ENCODE results near the gene PHC2.

PHC2 gene

DNA sequence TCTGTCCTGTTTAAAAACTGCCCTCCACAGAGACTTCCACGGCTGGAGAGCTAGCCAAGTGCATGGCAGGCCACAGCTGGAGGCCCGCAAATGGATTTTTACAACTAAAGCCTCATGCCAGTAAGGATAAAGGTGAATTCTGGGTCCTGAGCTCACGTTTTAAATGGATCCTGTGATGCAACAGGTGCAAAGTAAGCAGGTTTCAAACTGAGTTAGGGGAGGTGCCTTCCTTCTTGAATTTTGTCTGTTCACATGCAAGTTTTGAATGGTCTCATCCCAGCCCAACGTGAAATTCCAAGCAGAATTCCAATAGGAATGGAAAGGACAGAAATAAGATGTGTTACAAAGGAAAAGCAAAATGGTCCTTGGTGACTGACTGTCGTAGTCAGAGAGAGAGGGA lies 73.8 kb downstream of the PHC2 start:
- TF ChIP-seq, protein P1, sequence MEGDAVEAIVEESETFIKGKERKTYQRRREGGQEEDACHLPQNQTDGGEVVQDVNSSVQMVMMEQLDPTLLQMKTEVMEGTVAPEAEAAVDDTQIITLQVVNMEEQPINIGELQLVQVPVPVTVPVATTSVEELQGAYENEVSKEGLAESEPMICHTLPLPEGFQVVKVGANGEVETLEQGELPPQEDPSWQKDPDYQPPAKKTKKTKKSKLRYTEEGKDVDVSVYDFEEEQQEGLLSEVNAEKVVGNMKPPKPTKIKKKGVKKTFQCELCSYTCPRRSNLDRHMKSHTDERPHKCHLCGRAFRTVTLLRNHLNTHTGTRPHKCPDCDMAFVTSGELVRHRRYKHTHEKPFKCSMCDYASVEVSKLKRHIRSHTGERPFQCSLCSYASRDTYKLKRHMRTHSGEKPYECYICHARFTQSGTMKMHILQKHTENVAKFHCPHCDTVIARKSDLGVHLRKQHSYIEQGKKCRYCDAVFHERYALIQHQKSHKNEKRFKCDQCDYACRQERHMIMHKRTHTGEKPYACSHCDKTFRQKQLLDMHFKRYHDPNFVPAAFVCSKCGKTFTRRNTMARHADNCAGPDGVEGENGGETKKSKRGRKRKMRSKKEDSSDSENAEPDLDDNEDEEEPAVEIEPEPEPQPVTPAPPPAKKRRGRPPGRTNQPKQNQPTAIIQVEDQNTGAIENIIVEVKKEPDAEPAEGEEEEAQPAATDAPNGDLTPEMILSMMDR (IDR thresholded peaks at IDR 0.05; ENCODE audit: insufficient read depth, low read depth, low read length, missing control alignments): no peak
- H3K4me3 ChIP-seq (ENCODE audit: low read depth, low read length): no peak overlapping the region
- DNase-seq (ENCODE audit: low read depth): no peak

DNA sequence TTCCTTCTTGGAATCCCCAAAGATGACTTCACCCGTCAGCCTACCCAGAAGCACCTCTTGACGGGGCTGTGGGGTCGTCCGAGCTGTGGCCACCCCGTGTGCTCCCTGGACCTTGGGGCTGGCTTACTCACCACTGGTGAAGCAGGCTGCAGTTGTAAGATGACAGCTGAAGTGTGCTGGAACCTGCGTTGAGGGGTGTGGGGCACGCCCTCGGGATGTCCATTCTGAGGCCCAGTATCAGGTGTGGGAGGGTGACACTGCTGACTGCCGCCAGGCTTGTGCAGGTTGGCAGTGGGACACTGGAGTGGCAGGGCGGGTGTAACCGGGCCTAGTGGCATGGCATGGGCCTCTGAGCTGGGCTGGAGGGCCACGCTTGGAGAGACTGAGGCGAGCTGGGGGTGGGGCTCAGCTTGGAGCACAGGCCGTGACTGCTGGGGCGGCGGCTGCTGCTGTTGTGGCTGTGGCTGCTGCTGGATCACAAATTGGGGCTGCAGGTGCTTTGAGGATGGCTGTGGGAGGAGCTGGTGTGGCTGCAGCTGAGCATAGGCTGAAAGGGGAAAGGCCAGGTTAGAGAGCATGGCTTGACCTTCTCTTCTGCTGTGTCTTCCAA lies 76.1 kb downstream of the PHC2 start:
- TF ChIP-seq, protein P1 (IDR thresholded peaks at IDR 0.05; ENCODE audit: insufficient read depth, low read depth, low read length, missing control alignments): no peak
- DNase-seq (ENCODE audit: low read depth): no peak
- no peak overlapping the region for H3K4me3 ChIP-seq (ENCODE audit: low read depth, low read length)

DNA sequence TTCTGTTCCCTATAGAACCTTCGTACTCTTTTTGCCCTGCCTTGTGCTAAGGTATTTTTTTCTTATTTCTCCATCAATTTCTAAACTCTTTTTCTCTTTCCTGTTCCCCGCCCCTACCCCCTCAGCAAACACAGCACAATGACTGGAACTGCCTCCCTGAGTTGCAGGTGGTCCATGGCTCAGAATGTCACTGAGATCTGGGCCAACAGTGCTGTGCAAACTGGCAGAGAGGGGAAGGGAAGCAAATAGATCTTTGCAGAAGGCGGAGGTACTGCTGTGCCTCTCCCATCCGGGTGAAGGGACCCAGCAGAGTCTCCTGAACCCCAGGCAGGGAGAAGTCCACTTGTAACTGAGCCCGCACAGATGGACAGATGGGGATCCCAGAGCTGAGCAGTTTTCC lies 77.4 kb downstream of the PHC2 start:
- no peak overlapping the region for H3K4me3 ChIP-seq (ENCODE audit: low read depth, low read length)
- TF ChIP-seq, protein P1 (IDR thresholded peaks at IDR 0.05; ENCODE audit: insufficient read depth, low read depth, low read length, missing control alignments): no peak
- no peak for DNase-seq (ENCODE audit: low read depth)

DNA sequence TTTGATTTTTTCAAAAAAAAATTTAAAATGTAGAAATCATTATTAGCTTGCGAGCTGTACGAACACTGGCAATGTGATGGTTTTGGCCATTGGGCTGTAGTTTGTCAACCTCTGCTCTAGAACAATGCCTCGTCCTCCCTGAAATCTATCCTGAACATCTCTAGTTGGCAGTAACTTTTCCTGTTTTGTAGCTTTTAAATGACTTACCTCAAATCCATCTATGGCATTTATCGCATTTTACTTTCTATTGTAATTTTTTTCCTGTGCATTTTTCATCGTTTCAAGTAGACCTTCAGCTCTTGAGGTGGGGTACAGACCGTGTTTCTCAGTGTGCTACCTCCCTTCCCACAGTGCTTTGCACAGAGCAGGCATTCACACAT lies 79.6 kb downstream of the PHC2 start:
- DNase-seq (ENCODE audit: low read depth): no peak
- H3K4me3 ChIP-seq (ENCODE audit: low read depth, low read length): no peak overlapping the region
- TF ChIP-seq, protein P1 (IDR thresholded peaks at IDR 0.05; ENCODE audit: insufficient read depth, low read depth, low read length, missing control alignments): no peak

DNA sequence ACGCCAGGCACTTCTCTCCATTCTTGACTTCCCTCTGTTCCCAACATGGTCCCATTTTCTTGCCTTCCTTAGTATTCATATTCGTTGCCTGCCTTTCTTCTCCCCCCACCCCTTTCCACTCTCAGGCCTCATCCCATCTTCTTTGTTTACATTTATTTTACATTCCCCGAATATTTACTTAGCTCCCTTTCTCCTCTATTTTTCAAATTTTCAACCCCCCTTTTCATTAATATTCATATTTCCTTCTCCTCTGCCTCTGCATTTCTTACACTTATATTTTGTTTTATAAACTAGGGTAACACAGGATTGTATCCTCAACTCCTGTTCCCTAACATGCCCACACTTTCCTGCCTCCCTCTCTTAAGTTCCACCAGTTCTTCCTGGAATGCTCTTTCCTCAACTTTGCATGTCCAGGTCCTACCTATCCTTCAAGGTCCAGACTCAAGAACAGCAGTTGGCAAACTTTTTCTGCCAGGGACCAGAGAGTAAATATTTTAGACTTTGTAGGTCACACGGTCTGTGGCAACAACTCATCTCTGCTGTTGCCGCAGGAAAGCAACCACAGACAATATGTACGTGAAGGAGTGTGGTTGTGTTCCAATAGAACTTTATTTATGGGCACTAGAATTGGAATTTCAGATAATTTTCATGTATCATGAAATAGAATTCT lies 80.1 kb downstream of the PHC2 start:
- TF ChIP-seq, protein P1 (IDR thresholded peaks at IDR 0.05; ENCODE audit: insufficient read depth, low read depth, low read length, missing control alignments): no peak
- DNase-seq (ENCODE audit: low read depth): no peak
- H3K4me3 ChIP-seq (ENCODE audit: low read depth, low read length): peak overlapping the region; percentile 77

DNA sequence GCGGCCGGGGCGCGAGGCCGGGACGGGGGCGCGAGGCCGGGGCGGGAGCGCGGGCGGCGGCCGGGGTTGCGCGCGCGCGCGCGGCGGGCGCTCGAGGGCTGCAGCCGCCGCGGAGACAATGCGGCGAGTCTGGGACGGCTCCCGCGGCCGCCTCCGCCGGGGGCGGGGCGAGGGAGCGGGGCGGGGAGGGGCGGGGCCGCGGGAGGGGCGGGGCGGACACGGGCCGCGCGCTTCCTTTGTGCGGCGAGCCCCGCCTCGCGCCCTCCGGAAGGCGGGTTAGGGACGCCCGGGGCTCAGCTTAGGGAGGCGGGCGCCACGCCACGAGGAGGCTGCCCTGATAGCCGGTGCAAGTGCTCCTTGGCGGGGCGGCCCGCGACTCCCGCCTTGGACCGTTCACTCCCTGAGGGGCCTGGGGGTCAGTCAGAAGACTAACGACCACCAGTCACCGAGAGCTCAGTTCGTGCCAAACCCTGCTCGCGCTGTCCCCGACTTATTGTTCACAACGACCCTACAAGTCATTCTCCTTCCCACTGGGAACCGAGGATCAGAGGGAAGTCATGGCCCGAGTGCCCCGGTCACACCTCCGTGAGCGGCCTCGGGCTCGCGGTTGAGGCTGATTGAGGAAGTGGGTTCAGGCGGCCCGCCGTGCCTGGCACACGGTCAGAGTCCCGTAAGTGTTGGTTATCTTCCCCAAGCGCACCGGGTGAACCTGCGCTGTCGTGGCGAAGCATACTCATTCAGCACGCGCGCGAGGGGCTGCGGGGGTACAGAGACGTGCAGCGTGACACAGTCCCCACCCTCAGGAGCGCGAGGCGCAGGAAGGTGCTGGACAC lies 80.9 kb downstream of the PHC2 start:
- TF ChIP-seq, protein P1 (IDR thresholded peaks at IDR 0.05; ENCODE audit: insufficient read depth, low read depth, low read length, missing control alignments): no peak
- peak overlapping the region; percentile 77 for H3K4me3 ChIP-seq (ENCODE audit: low read depth, low read length)
- peak; percentile 92 for DNase-seq (ENCODE audit: low read depth)
